GM19468 (cell line): Measurements from ENCODE around the gene CCDC33.

Experiments used
- ATAC-seq: cut with Tn5 transposase; IDR thresholded peaks from one replicate; pipeline ENCODE4 v1.9.1; 2021; ENCODE audit warnings: mild to moderate bottlenecking, moderate library complexity, moderate number of reproducible peaks; ENCODE audit not compliant: unreplicated experiment; ENCODE audit errors: extremely low read depth

The CCDC33 gene

DNA sequence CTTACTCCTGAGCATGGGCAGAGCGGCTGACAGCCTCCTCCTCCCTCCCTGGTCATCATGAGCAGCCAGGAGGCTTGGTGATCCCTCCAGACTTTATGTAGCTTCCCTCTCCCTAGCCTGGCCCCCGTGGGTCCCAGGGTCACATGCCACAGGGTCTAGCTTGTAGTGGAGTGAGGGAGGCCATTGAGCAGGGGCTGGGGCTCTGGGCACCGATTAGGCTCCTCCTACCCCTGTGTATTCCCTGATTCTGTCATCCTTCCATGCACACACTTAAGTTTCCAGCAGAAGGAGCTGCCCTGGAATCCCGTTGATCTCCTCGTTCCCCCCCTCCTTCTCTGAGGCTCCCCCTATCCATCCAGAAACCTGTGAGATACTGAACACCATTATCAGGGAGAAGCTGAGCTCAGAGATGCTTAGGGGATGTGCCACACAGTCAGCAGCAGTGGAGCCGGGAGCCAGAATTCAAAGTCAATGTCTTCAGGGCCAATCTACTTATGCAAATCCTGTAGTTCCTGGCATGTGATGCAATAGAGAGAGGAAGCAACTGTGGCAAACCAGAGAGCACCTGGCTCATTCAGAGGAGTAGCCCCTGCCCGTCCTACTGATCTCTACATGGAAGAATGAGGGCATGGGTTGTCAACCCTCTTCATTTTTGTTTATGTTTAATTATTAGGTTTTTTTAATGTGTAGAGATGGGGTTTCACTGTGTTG is 17.2 kb downstream of the CCDC33 start:
- no peak for ATAC-seq

GRCh38 chr15:74257105-74257504 is 21.0 kb downstream of the CCDC33 start:
- no peak for ATAC-seq

DNA sequence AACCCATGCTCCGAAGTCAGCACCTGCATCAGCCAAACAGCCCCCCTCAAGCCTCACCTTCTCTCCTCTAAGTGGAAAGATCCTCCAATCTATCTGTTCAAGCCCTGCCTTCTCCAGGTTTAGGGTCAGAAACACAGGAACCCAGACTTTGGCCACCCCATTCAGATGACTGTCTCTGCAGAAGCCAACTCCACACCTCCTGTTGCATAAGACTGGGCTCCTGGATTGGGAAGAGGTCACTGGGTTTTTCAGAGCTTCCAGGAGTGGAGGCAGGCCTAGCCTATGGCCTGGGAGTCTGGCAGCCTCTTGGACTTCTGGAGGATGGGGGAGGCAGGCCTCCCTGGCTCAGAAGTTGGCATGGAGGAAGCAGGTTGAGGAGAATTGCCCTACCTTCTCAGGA is 21.5 kb downstream of the CCDC33 start:
- no peak for ATAC-seq

GRCh38 chr15:74258456-74259291 is 22.5 kb downstream of the CCDC33 start:
- no peak for ATAC-seq

DNA sequence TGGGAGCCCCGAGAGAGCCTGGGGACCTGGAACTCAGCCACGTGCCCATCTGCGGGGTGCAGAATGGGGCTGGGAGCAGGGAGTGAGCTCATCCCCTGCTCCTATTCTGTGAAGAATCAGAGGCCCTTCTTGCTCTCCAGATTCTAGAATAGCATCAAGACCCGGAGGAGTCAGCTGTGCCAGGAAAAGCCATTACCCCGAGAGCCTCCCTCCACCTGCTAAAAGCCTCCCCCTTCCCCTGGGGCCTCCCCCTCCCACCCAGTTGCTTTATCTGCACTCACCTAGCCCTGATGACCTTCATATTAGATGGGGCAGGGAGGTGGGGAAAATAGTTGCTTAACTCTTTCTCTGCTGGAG is 23.1 kb downstream of the CCDC33 start:
- no peak for ATAC-seq

- no peak for ATAC-seq
These were observed 23.9 kb downstream of the CCDC33 start for GRCh38 chr15:74259821-74260607.

GRCh38 chr15:74261041-74261440 is 24.9 kb downstream of the CCDC33 start:
- no peak for ATAC-seq

- no peak for ATAC-seq
These were observed 25.6 kb downstream of the CCDC33 start for GRCh38 chr15:74261685-74262084.

GRCh38 chr15:74262151-74262550 is 26.0 kb downstream of the CCDC33 start:
- no peak for ATAC-seq

DNA sequence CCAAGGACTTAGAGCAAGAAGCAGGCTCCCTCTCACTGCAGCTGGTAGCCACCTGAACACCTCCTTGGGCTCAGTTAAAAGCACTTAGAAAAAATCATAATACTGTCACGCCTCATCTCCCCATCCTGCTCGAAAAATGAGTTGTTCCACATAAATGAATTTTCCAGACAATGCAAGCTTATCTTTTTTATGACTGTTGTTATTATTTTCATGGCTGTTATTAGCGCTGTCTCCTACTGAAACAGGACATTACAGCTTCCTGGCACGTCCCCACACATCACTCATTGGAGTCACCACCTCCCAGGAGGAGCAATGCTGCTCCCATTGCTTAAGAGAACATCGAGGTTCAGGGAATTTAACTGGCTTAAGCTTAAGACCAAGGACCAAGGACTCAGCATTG is 26.5 kb downstream of the CCDC33 start:
- no peak for ATAC-seq

DNA sequence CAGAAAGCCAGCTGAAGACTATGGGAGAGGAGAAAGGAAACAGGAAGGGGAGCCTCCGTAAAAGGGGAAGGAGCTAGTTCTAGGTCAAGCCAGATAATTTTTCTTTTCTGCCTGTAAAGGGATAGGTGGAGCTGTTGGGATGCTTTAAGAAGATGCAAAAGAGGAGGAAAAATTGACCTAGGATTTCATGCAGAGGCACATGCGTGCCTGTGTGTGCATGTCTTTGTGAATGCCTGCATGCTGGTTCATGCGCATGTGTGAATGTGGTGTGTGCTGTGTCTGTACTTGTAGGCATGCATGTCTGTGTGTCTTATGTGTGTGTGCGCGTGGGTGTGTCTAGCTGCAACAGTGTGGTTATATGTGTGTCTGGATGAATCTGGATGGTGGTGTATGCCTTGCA is 27.3 kb downstream of the CCDC33 start:
- no peak for ATAC-seq

DNA sequence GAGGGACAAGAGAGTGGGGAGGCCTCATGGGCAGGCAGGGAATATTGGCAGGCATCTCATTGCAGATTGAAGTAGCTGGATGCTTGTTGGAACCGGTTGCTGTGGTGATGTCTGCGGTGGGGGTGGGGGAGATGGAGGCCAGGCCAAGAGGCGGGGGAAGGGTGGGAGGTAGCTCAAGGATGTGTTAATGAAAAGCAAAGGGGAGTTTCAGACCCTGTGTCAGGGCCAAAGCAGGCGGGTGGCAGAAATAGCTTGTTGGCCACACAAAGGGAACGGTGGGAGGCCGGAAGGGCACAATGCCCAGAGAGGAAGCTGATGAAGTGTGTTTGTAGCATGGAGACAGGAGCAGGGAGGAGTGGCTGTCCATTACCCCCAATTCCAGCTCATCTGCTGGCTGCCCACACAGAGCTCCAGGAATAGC is 28.0 kb downstream of the CCDC33 start:
- ATAC-seq = no peak

DNA sequence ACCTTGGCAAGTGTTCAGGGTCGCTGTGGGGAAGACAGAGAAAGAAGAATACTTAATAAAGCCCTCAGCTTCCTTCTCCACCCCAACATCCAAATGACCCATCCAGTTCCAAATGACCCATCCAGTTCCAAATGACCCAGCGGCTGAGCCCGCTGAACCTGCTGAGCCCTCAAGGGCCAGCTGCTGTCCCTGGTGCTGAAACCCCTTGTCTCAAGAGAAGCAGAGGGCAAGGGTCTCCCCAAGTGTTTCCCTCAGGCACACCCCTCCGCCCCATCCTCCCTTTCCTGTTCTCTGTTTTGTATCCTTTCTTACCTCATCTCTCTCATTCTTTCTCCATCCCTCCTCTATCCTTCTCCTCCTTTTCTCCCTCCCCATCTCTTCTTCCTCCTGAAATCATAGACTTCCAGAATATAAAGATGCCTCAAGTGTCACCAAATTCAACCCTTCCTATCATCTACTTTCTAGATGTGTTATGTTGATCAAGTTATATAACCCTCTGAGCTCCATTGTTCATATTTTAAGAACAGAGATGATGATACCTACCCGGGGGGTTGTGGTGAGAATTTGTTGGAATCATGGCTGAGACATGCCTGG is 29.0 kb downstream of the CCDC33 start:
- no peak for ATAC-seq

DNA sequence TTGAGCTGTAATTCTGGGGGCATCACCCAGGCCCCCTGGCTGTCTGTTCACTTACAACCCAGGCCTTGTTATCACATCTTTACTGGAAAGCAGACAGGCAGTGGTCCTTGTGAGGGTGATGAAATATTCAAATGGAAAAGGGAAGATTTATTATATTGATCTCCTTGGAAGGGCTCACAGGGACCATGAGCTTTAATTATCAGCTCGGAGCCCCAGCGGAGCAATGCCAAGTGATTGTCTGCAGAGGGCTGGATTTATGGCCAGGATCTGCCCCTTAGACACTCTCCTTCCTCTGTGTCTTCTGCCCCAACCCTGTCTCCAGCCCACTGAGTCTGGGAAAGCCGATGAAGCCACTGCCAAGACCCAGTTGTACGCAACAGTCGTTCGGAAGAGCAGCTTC is 31.9 kb downstream of the CCDC33 start:
- no peak for ATAC-seq

DNA sequence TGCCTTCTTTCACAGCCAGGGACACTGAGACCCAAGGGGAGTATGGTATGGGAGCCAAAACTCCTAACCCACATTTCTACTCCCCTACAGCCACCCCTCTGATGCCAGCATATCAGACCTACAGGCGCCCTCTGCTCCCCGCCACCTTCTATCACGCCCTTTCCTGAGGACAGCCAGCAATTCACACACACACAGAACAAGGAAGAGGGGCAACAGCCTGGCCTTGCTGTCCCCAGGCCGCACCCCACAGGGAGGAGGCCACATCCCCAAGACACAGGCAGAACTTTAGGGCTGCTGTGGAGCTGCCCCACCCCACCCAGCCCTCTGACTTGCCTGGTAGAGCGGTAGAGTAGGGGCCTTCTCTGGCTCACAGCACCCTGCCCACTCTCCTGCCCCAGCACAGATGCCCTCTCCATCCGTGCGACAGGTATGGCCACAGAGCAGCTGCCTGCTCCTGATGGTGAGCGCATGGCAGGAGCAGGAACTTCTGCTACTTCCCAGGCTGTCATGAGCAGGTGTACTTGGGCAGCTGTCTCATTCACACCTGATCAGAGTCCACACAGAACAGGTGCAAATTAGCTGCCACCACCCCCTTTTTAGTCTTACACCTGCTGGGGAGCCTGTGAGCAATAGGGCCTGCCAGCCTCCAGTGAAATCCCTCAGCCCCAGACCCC is 33.4 kb downstream of the CCDC33 start:
- ATAC-seq = no peak

GRCh38 chr15:74270155-74270554 is 34.0 kb downstream of the CCDC33 start:
- no peak for ATAC-seq

DNA sequence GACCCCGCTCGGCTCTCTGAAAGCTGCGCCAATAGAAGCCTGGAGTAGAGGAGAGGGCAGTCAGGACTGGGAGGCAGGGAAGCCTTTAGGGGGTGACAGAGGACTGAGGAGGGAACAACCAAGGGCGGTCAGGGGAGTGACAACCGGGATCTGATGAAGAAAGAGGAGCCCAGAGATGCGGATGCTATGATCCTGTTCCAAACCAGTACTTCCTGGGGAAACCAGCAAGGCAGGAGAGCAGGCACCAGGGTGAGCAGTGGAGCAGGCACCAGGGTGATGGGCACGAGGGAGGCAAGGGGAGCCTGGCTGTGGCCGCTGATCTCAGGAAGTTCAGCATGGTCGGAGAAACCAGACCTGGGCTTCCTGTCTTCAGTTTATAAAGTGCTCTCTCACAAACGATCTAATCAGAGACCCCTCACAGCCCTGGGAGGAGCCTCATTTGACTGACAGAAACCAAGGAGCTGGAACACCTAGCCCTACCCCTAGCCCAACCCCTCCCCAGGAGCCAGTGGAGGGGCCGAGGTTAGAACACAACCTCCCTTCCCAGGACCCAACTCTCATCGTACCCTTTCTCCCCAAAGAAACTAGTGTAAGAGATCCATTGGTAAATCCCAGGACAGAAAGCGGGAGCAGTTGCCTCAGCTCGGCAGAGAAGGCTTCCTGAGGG is 34.9 kb downstream of the CCDC33 start:
- ATAC-seq = no peak

- no peak for ATAC-seq
These were observed 36.7 kb downstream of the CCDC33 start for GRCh38 chr15:74272812-74273211.

GRCh38 chr15:74274470-74275038 is 38.4 kb downstream of the CCDC33 start:
- ATAC-seq = no peak
